Measurements from ENCODE around the gene GOLGA1.
A peak's percentile ranks its signal among the peaks of the same experiment; 100 is the strongest.

GOLGA1 gene

DNA sequence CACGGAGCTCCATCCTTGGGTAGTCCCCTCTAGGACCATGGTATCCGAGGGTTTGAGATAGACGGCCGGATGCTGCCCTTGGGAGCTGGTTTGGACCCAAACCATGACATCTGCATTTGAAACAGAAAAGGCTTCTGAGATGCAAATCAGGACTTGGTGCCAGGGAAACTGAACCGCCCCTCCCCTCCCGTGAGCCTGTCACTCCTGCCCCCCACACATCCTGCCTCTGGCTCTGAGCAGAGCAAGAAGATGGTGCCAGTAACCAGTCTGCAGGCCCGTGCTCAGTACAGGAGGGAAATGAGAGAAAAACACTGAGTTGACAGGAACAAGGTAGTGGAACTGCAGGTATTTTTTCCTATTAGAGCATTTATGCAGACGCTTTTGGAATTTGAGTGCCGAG, 60.4 kb downstream of the GOLGA1 start:
- no peak for DNase-seq

DNA sequence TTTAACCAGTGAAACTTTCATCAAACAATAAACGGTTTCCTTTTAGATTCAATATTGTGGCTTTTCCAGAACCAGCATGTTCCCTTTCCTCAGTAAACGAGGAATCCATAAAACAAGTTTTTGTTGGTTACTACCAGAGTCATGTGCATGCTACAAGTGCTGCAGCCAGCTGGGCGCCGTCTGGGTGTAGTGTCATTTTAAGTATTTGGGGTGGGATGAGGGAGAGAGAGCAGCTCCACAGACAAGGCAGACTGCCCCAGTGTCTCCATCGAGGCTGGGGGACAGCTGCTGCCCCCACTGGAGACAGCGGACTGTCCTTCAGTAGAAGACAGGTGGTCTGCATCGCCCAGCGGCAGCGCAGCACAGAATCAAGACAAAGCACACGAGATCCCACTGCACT, 61.7 kb downstream of the GOLGA1 start:
- DNase-seq = no peak

DNA sequence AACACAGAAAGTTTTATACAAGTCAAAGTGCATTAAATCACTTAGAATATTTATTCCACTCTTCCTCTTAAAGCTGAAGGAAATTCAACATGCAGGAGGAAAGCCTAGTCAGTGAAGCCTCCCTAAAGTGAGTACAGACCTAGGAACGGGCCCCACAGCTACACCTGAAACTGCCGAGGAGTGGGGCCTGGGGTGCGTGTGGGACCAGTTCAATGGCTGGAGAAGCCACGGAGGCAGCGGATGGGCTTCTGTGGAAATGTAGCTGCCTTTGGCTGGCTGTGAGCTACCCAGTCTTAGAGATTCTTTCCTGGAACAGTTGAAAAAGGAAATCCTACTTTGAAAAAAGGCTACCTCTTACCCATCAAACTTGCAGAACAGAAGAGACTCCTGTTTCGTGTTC, 62.4 kb downstream of the GOLGA1 start:
- DNase-seq = no peak

DNA sequence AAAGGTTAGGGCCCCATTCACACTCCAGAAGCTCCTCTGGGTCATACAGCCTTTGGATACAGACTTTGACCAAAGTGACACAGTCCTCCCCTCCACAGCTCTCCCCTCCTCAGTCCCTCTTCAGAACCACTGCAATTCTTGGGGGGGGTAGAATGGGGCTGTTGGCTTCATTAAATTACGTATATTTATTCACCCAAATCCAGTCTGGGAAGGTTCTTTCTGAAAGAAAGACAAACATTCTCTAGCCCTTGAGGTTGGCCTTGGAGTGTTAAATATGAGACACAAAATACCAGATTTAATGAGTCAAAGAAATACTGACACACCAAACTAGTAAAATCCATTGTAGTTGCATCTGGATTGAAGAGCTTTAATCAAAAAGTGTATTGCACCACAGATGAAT, 62.9 kb downstream of the GOLGA1 start:
- DNase-seq = no peak

DNA sequence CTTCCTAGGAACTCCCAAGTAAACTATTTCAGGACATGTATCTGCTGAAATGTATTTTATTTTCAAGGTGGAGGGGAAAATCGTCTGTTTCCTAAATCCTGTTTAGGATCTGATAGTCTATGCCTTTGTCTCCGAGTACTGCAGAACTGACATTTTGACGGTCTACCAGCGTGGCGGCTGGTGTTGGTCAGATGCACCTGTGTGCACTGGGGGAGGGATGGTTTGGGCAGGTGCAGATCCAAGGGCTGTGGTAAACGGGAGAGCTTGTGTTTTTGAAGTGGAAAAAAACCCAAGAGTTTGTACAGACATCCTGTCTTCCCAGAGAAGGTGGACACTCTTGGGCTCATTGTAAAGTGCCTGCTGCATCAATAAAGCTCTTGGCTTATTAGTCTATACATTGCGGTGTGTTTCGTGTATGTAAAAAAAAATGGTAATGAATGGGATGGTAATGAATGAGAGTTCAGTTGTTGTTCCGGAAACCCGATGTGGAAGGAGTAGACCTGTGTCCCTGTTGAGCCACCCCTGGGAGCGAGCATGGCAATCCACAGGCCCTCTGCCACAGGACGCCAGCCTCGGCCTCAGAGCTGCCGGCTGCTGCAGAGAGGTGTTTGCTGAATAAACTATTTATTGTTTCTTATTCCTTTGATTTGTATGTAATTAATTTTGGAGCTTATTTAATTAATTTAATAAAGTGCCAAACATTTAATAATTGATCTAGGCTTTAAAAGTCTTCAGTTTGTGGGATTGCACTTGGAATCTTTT, 63.7 kb downstream of the GOLGA1 start:
- no peak for DNase-seq

DNA sequence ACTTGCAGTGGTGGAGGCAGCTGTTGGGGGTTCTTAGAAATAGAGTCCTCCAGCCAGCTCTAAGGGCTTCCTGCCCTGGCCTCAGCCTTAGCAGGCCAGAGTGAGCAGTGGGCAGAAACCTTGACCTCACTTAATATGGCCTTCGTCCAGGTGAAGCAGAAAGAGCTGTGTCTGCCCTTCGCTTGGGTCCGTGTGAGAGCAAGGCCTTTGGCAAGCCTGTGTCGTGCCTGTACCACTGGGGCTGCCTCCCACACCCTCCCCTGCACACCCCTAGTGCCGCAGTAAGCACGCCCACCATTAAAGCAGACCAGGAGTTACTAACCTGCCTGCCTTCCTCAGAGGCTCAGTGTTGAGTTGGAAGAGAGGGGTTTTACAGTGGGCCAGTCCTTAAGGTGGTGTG, 65.4 kb downstream of the GOLGA1 start:
- DNase-seq = no peak

DNA sequence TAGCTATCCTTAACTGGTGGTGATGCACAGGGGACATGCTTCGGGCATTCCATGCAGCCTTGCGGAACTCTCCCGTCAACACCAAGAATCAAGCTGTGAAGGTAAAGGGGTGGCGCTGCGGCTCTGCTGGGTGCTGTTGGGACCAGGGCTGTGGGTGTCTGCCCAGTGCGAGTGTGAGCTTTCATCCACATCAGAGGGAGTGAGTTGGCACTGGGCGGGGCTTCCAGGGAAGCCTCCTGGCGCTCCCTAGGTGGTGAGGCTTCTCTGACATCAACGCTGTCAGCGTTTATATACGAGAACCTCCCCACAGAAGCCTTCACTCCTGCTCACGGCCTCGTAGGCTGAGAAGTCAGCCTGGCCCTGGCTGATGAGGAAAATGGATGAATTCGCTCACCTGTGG, 67.2 kb downstream of the GOLGA1 start:
- no peak for DNase-seq

DNA sequence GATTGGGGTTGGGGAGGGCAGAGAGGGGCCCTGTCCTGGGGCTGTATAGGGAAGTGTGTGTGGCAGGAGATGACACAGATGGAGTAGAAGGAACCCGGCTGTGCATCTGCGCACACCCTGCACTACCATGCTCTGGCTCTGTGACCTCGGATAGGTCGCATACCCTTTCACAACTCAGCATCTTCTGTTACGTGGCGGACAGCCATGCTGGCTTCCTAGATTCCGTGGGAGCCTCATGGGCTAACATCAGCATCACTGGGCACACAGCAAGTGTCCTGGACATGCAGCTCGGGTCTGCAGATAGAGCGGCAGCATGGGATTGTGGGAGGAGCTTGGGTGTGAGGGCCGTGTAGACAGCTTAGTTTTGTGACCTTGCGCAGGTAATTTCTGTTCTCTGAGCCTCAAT, 69.7 kb downstream of the GOLGA1 start:
- peak; percentile 26 for DNase-seq

DNA sequence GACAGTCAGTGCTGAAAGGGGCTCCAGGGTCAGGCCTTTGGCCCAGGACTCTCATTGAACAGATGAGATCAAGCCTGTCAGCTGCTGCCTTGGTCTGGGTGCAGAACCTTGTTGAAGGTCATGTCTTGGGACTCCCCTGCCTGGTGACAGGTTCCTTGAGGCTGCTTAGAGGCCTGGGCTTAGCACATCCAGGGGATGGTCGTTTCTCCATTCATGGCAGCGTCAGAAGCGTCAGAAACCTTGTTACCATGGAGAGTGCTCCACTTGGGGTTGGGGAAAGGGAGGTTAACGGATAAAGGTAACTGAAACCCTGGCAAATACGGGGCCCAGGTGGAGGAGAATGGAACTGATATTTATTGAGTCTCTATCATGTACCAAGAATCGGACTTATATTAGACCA, 70.2 kb downstream of the GOLGA1 start:
- DNase-seq = no peak

DNA sequence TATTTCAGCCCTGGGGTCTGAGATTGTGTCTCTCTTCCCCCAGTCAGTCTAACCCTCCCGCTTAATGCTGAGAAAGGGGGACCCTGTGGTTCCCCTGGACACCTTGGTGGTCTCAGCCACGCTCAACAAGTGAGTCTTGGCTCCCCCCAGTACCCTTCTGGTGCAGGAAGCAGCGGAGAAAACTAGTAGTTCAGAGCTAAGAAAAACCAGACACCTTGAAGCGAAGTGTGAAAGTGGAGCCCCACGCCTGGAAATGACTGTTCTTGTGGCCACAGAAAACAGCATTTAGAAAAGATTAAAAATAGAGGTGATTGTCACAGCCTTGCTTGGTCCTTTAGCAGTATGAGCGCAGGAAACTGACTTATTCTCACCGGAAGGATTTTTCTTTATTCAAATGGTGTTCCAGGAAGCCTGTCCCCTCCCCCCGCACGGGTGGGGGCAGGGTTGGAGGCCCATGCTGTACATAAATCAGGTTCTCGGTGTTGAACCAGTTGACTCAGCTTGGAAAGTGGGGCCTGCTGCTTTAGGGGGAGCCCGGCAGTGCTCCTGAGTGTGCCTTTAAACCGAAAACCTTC, 70.8 kb downstream of the GOLGA1 start:
- DNase-seq = no peak

DNA sequence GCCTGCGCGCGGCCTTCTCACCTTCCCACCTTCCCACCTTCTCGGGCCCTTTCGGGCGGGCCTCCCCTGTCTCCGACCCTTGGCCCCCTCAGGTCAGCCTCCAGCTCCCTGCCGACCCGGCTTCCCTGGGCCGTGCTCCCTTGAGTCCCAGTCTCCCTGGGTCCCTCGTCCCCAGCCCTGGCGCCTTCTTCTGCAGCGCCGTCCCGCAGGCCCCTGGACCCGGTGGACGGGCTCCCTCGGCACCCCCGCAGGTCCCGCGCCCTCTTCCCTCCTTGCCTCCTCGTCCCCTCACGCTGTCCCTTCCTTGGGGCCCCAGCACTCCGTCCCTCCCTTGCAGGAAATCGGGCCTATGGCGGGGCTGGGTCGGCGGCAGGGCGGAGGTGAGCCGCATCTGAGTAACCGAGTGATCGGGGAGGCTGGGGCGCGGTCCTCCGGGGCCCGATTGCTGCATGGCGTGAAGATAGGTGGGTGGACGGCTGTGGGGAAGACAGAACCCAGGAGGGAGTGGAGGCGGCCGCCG, 71.4 kb downstream of the GOLGA1 start:
- DNase-seq = no peak

DNA sequence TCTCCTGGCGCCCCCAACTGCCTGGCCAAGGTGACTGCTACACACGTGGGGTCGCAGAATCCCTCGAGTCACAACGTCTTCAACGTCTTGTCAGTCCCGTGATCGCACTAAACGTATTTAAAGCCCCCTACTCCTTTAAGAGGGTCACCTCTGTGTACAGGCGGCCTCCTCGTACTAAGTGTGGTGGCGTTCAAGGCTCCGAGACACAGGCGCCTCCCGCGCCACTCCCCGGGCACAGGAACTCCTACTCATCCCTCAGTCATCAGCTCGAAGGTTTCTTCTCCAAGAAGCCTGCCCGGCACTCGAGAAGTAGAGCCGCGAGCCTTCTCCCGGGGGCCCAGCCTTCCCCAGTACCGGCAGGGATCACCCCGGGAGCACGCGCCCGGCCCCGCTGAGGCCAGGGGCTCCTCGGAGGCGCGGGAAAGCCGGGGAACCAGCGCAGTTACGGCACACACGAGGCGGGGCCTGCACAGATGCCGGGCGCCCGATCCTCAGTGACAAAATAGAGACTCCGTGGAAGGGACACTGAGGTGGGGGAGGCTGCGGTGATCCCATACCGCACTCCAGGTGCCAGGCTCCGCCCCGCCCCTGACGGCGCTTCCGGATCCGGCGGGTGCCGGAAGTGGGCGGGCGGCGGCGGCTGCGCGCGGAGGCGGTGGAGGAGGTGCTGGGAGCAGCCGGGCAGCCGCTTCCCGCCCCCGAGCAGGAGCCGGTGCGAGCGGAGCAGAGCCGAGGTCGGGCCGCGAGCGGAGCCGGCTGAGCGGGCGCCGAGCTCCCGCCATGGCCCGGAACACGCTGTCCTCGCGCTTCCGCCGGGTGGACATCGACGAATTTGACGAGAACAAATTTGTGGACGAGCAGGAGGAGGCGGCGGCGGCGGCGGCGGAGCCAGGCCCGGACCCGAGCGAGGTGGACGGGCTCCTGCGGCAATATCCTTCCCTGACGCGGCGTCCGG, 72.1 kb downstream of the GOLGA1 start:
- DNase-seq = peak; percentile 45

DNA sequence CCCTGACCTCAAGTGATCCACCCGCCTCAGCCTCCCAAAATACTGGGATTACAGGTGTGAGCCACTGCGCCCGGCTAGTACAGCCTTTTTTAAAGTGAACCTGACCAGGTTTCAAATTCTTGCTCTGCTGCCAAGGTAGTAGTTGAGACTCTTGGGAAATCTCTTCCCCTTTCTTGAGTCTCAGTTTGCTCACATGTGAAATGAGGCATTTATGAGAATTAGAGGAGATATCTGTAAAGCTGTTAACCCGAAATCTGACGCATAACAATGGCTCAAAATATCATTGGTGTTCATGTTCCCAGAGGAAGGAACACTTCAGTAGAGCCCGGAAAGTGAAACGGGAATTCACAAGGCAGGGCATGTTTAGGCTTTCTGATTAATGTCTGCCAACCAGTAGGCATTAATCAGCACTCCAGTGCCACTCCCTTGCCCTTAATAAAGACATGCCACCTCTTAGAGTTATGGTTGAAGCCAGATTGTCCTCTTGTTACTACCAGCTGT, 77.5 kb downstream of the GOLGA1 start:
- DNase-seq = no peak

DNA sequence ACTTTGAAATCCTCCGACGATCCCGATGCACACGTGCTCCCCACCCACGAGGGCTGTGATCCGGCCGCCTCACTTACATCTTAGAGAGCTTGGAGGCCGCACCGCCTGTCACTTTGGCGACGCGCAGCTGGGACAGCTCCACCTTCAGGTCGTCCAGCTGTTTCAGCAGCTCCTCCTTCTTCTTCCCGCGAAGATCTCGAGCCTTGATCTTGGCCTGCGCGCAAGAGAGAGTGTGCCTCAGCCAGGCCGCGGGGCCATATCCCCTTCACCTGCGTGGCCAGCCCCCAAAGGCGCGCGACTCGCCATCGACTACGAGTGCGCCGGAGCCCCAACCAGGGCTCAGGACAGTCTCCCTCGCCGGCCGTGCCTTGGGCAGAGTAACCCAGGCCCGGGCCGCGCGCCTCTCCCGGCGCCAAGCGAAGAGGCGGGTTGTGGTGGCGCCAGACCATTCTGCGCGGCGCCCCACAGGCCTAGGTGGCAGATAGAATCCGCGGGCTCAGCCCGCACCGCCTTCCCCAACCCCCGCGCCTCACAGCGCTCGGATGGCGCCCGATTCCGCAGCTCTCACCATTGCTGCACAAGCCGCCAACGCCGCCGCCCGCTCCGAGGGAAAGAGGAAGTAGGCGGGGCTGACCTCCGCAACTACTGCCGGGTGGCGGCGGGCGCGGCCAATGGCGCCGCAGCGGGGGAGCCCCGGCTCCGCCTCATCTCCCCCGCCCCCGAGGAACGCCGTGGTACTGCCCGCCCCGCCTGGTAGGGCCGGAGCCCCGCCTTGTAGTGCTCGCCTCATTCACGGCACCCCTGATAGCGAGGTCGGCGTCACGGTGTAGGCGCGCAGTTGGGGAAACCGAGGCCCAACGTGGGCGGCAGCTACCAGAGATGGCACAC, 79.3 kb downstream of the GOLGA1 start, which contains the start of the genes ARPC5L and RPL35:
TSS of gene ARPC5L (plus strand) at position 789 of the 888 bp plus-strand sequence. CDS start 7,161 bp downstream, outside the sequence.
TSS of gene RPL35 (minus strand) at position 616 of the 888 bp plus-strand sequence. CDS start at position 571, 45 bp downstream.
- peak; percentile 37 for DNase-seq

DNA sequence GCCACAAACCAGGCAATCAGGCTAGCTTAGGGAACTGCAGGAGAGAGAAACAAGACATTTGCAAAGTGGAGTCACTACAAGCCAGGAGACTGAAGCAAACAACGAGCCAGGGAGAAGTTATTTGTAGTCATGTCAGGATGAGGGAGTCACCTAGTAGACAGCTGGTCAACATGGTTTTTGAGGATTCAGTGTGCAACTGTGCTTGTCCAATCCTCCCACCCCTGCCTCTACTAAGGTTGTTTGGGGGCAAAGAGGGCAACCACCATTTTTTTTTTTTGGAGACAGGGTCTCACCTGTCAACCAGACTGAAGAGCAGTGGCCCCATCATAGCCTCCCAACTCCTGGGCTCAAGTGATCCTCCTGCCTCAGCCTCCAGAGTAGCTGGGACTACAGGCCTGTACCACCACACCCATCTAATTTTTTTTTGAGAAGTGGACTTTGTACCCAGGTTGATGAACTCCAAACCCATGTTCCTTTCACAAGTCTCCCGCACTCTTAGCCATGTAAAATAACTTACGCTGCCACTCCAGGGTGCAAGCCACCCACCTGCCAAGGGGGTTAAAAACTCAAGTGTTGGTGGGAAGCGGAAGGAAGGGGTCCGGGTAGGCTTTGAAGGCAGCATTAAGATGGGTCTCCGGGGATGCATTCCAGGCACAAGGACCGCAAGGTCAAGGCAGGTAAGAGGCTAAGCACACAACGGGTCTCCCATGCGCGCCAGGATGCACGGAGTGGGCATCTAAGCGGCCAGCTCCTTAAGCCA, 80.1 kb downstream of the GOLGA1 start:
- no peak for DNase-seq

DNA sequence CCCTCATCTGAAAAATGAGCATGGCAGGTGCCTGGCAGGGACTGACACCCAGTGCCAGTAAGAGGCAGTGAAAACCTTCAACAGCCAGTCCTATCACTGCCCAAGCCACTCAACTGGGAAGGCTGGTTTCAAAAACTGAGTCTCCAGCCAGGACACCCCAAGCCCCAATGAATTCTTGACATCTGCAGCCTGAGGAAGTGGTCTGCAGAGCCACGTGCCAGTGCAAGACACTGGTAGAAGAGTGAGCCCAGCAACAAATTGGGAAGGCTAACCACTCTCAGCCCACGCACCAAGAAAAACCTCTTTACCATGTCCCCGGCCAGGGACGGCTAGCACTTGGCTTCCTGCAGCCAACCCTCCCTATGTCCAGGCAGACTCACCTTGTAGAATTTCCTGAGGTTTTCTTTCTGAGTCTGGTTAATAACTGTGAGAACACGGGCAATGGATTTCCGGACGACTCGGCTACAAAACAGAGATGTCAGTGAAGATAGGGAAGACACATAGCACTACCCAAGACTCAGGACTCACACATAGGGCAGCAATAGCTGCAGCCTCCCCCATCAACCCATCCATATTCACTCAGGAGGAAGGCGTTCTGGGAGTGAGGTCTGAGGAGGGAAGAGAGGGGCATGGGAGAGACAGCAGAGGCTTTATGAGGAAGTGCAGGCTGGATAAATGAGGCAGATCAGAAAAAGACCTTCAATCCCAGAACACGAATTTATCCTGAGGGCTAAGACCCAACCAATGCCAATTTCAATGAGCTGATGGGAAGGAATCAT, 80.9 kb downstream of the GOLGA1 start:
- no peak for DNase-seq

DNA sequence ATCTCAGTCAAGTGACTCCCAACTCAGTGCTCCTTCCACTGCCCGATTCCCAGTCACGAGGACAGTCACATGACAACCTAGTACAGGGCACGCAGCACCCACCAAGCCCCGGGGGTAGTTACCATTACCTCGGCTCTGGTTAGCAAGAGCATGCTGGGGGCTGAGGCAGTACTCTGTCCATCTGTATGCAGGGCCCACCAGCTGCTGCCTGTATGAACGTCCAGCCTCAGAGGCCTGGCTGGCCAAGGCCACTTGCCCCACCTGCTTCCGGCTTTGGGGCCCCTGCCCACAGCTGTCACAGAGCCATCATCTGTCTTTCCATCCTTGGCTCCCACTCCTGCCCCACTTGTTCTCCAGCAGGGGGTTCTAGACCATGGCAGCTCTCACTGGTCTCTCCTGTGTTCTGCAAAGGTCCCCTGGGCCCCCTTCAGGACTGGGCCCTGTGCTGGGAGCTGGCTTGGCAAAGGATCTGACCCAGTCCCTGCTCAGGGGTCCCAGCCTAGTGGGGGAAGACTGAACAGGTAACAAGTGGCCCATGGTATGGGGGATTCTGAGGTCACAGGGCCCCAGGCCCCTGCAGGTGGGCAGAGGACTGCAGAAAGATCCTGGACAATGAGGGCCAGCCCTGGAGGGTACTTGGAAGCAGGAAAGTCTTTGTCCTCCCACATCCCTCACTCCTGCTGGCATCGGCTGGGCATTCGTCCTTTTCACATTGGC, 82.4 kb downstream of the GOLGA1 start:
- no peak for DNase-seq

DNA sequence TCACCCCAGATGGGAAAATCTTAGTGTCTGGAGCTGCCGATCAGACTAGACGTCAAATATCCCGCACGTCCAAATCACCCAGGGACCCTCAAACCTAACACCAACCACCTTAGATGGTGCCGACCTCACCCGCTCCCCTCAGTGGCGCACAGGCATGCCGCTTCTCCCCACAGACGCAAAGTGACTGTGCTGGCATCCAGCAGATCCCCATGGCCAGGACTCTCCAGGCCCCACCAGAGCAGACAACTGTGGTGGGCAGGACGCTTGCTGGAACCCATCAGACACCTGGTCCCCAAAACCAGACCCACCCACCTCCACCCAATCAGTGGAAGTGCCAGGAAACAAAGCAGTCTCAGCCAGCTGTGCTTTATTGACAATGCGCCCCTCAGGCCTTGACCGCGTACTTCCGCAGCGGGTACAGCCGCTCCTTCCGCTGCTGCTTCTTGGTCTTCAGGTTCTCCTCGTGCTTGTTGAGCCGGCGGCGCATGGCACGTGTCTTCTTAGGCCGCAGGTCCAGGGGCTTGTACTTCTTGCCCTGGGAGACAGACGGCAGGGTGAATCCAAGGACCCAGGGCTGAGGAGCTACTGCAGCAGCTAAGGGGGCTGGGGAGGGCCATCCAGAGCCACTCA, 83.2 kb downstream of the GOLGA1 start:
- no peak for DNase-seq

All from SIG-M5 (cell line).